ENCODE measurements around the gene MT1H.

DNA sequence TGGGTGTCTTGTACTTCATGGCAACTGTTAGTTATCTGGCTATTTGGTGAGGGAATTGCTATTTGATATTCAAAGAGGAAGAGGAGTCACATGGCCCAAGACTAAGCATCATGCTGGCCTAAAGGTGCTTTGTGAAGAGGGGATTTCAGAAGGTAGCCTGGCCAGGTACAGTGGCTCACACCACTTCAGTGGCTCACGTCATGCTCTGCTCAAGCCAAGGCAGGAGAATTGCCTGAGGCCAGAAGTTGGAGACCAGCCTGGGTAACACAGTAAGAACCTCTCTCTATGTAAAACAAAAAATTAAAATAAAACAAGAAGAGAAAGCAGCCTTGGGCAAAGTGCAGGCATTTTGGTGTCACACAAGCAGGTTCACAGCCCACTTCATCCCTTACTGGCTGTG lies 24.3 kb upstream of the MT1H start:
- TF ChIP-seq, protein P1, sequence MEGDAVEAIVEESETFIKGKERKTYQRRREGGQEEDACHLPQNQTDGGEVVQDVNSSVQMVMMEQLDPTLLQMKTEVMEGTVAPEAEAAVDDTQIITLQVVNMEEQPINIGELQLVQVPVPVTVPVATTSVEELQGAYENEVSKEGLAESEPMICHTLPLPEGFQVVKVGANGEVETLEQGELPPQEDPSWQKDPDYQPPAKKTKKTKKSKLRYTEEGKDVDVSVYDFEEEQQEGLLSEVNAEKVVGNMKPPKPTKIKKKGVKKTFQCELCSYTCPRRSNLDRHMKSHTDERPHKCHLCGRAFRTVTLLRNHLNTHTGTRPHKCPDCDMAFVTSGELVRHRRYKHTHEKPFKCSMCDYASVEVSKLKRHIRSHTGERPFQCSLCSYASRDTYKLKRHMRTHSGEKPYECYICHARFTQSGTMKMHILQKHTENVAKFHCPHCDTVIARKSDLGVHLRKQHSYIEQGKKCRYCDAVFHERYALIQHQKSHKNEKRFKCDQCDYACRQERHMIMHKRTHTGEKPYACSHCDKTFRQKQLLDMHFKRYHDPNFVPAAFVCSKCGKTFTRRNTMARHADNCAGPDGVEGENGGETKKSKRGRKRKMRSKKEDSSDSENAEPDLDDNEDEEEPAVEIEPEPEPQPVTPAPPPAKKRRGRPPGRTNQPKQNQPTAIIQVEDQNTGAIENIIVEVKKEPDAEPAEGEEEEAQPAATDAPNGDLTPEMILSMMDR (IDR thresholded peaks at IDR 0.05): no peak
- TF ChIP-seq POLR2A (IDR thresholded peaks at IDR 0.05): no peak
